ENCODE data around the gene ATP5MK.
"Not testable (repeated sequence)": the region's sequence is repeated elsewhere in the genome, so short reads cannot be mapped to it uniquely, and the experiment has no call there.

Gene ATP5MK

GRCh38 chr10:103429647-103430046 is 33.4 kb upstream of the ATP5MK start:
- DNase-seq (ENCODE audit: extremely low read depth, insufficient read length) = no peak
- no peak for TF ChIP-seq CTCF (IDR thresholded peaks at IDR 0.05; ENCODE audit: insufficient read depth, low read length, poor library complexity, severe bottlenecking)
- Histone ChIP-seq H3K27me3 (replicated peaks; ENCODE audit: control insufficient read depth, insufficient read depth, low read length) (no peaks in the 10 kb centered on the region), H3K36me3 (ENCODE audit: control insufficient read depth, insufficient read depth, low read length) (peaks cover 36% of the 10 kb centered on the region), H3K4me3 (replicated peaks; ENCODE audit: low read depth, low read length) (no peak overlapping the region)

DNA sequence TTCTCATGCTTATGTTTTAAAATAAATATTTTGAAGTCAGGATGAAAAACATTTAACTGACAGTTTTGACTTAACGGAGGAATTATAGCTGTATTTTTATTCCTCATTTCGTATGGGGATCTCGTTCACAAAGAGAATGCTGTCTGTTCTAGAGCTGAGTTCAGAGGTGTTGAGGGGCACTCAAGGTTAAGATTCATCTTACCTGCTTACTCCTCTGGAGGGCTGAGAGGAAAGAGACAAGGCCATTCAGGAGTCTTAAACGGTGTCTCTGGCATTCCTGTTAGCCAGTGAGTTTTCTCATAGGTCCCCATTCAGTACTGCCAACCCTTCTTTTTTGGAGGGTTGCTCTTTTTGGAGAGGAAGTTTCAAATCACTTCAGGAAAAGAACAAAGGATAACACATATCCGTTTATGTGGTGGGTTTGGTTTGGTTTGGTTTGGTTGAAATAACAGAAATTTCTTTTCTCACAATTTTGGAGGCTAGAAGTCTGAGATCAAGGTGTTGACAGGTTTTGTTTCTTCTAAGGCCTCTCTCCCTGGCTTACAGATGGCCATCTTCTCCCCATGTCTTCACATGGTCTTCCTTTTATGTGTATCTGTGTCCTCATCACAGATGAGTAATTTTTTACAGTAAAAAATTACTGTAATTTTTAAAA is 32.8 kb upstream of the ATP5MK start:
- Histone ChIP-seq H3K36me3 (ENCODE audit: control insufficient read depth, insufficient read depth, low read length) (peaks cover 37% of the 10 kb centered on the region), H3K4me3 (replicated peaks; ENCODE audit: low read depth, low read length) (no peak overlapping the region), H3K27me3 (replicated peaks; ENCODE audit: control insufficient read depth, insufficient read depth, low read length) (no peaks in the 10 kb centered on the region)
- no peak for DNase-seq (ENCODE audit: extremely low read depth, insufficient read length)
- no peak for TF ChIP-seq CTCF (IDR thresholded peaks at IDR 0.05; ENCODE audit: insufficient read depth, low read length, poor library complexity, severe bottlenecking)

DNA sequence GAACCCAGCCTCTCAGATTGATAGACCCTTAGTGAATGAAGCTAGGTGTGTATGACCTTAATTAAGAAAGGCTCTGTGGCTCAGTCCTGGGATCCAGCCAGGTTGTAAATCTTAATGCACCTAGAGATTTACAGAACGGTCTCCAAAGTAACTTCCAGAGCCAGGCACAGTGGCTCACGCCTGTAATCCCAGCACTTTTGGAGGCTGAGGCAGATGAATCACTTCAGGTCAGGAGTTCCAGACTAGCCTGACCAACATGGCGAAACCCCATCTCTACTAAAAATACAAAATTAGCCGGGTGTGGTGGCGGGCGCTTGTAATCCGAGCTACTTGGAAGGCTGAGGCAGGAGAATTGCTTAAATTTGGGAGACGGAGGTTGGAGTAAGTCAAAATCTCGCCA is 31.6 kb upstream of the ATP5MK start:
- Histone ChIP-seq H3K4me3 (replicated peaks; ENCODE audit: low read depth, low read length) (no peak overlapping the region), H3K27me3 (replicated peaks; ENCODE audit: control insufficient read depth, insufficient read depth, low read length) (no peaks in the 10 kb centered on the region), H3K36me3 (ENCODE audit: control insufficient read depth, insufficient read depth, low read length) (peaks cover 38% of the 10 kb centered on the region)
- no peak for DNase-seq (ENCODE audit: extremely low read depth, insufficient read length)
- TF ChIP-seq CTCF (IDR thresholded peaks at IDR 0.05; ENCODE audit: insufficient read depth, low read length, poor library complexity, severe bottlenecking) = no peak

DNA sequence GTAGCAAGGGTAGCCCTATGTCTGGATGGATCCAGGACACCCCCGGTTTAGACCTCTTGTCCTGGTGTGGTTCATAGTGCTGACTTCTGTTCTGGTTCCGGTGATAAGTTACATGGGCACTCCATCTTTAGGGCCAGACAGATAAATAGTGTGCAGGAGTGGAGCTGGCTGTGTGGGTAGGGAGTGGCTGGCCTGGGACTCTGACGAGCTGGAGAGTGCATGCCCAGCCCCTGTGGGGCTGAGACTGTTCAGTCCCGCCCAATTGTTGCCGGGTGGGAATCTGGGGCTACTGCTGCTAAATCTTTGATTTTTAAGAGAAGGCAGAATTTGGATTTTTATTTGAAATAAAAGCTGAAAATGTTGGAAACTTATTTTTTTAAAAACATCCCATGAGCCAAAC is 27.5 kb upstream of the ATP5MK start:
- no peaks in the 10 kb centered on the region for H3K27me3 ChIP-seq (replicated peaks; ENCODE audit: control insufficient read depth, insufficient read depth, low read length)
- no peak for DNase-seq (ENCODE audit: extremely low read depth, insufficient read length)
- TF ChIP-seq CTCF (IDR thresholded peaks at IDR 0.05; ENCODE audit: insufficient read depth, low read length, poor library complexity, severe bottlenecking) = no peak
- no peak overlapping the region for H3K4me3 ChIP-seq (replicated peaks; ENCODE audit: low read depth, low read length)
- H3K36me3 ChIP-seq (ENCODE audit: control insufficient read depth, insufficient read depth, low read length) = peaks cover 48% of the 10 kb centered on the region

DNA sequence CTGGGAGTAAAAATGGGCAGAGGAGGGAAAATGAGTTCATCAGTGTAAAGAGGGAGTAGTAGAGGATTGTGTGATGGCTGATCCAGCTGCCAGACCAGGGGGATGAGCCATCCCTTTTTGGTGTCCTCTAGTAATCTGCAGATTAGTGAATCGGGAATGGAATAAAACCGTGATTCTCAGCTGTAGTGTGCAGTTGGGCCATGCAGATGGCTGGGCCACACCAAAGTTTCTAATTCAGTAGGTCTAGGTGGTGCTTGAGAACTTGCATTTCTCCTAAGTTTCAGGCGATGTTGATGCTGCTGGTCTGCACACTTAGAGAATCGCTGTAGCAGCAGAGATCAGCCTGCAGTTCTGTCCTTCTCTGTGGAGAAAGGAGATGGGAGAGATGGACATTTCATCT is 22.8 kb upstream of the ATP5MK start:
- no peak for TF ChIP-seq CTCF (IDR thresholded peaks at IDR 0.05; ENCODE audit: insufficient read depth, low read length, poor library complexity, severe bottlenecking)
- no peaks in the 10 kb centered on the region for H3K27me3 ChIP-seq (replicated peaks; ENCODE audit: control insufficient read depth, insufficient read depth, low read length)
- DNase-seq (ENCODE audit: extremely low read depth, insufficient read length) = no peak
- peaks cover 63% of the 10 kb centered on the region for H3K36me3 ChIP-seq (ENCODE audit: control insufficient read depth, insufficient read depth, low read length)
- H3K4me3 ChIP-seq (replicated peaks; ENCODE audit: low read depth, low read length) = no peak overlapping the region

- no peak for DNase-seq (ENCODE audit: extremely low read depth, insufficient read length)
- Histone ChIP-seq H3K27me3 (replicated peaks; ENCODE audit: control insufficient read depth, insufficient read depth, low read length) (no peaks in the 10 kb centered on the region), H3K4me3 (replicated peaks; ENCODE audit: low read depth, low read length) (no peak overlapping the region), H3K36me3 (ENCODE audit: control insufficient read depth, insufficient read depth, low read length) (peaks cover 67% of the 10 kb centered on the region)
- no peak for TF ChIP-seq CTCF (IDR thresholded peaks at IDR 0.05; ENCODE audit: insufficient read depth, low read length, poor library complexity, severe bottlenecking)
These were observed 21.3 kb upstream of the ATP5MK start for GRCh38 chr10:103417601-103418000.

GRCh38 chr10:103417148-103417469 is 20.8 kb upstream of the ATP5MK start:
- H3K27me3 ChIP-seq (replicated peaks; ENCODE audit: control insufficient read depth, insufficient read depth, low read length); H3K4me3 ChIP-seq (replicated peaks; ENCODE audit: low read depth, low read length); DNase-seq (ENCODE audit: extremely low read depth, insufficient read length): not testable (repeated sequence)
- H3K36me3 ChIP-seq (ENCODE audit: control insufficient read depth, insufficient read depth, low read length) = peaks cover 64% of the 10 kb centered on the region

Data from GM06990 (cell line).